ENCODE measurements around the gene FES.

DNA sequence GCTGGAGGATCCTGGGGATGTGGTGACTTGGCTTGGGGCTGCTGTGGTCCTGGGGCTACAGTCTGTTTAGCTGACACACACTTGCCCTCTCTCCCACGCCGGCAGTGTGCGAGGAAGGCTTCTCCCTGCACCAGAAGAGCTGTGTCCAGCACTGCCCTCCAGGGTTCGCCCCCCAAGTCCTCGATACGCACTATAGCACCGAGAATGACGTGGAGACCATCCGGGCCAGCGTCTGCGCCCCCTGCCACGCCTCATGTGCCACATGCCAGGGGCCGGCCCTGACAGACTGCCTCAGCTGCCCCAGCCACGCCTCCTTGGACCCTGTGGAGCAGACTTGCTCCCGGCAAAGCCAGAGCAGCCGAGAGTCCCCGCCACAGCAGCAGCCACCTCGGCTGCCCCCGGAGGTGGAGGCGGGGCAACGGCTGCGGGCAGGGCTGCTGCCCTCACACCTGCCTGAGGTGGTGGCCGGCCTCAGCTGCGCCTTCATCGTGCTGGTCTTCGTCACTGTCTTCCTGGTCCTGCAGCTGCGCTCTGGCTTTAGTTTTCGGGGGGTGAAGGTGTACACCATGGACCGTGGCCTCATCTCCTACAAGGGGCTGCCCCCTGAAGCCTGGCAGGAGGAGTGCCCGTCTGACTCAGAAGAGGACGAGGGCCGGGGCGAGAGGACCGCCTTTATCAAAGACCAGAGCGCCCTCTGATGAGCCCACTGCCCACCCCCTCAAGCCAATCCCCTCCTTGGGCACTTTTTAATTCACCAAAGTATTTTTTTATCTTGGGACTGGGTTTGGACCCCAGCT, 2.9 kb upstream of the FES start:
- TF ChIP-seq, protein P1, sequence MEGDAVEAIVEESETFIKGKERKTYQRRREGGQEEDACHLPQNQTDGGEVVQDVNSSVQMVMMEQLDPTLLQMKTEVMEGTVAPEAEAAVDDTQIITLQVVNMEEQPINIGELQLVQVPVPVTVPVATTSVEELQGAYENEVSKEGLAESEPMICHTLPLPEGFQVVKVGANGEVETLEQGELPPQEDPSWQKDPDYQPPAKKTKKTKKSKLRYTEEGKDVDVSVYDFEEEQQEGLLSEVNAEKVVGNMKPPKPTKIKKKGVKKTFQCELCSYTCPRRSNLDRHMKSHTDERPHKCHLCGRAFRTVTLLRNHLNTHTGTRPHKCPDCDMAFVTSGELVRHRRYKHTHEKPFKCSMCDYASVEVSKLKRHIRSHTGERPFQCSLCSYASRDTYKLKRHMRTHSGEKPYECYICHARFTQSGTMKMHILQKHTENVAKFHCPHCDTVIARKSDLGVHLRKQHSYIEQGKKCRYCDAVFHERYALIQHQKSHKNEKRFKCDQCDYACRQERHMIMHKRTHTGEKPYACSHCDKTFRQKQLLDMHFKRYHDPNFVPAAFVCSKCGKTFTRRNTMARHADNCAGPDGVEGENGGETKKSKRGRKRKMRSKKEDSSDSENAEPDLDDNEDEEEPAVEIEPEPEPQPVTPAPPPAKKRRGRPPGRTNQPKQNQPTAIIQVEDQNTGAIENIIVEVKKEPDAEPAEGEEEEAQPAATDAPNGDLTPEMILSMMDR (IDR thresholded peaks at IDR 0.05) = no peak
- TF ChIP-seq POLR2A (IDR thresholded peaks at IDR 0.05) = no peak

Data from Peyer's patch (tissue), 4 donors.